T-helper 2 cell treated with Interferon-gamma antibody and Interleukin-4, amounts not matched to agents 100 ng/mL and 5 ng/mL, for 36 hours (primary cell): ENCODE results near the gene EME1. TPM values are rescaled to one million over a fixed set of nuclear protein-coding genes. Genes with fewer than 3 reads are reported as not detected.

Experiments
- intact Hi-C: fragments of 100-400 bp; cut with micrococcal nuclease; formaldehyde crosslinking; loops from one replicate; pipeline ENCODE4 v1.15.1; 2023
- total RNA-seq: library from RNA; stranded (reverse); gene quantifications from 2 replicates; pipeline ENCODE4 v1.2.3, GENCODE V29; 2022

Gene EME1
- total RNA-seq, 1 donor from 2014 or later: 23.2 TPM

GRCh38 chr17:50361561-50362480, 11.2 kb upstream of the EME1 start:
- intact Hi-C loops: loop anchor here (1.0 to 2.0 kb wide), 2 partner anchors 35 to 117 kb away; partner anchors contain the start of gene LRRC59

GRCh38 chr17:50362661-50363060, 10.4 kb upstream of the EME1 start:
- intact Hi-C loops: loop anchor here (1.0 to 2.0 kb wide), 2 partner anchors 34 to 117 kb away; partner anchors contain the start of gene LRRC59

GRCh38 chr17:50363217-50364060, 9.6 kb upstream of the EME1 start:
- intact Hi-C loops: loop anchor here (2.0 kb wide), 1 partner anchor 33 kb away; the partner anchor contains the start of gene LRRC59

- intact Hi-C loops: no loop called here
Observed at GRCh38 chr17:50364061-50364458, 9.0 kb upstream of the EME1 start.

GRCh38 chr17:50364715-50365114, 8.3 kb upstream of the EME1 start:
- intact Hi-C loops: no loop called here

DNA sequence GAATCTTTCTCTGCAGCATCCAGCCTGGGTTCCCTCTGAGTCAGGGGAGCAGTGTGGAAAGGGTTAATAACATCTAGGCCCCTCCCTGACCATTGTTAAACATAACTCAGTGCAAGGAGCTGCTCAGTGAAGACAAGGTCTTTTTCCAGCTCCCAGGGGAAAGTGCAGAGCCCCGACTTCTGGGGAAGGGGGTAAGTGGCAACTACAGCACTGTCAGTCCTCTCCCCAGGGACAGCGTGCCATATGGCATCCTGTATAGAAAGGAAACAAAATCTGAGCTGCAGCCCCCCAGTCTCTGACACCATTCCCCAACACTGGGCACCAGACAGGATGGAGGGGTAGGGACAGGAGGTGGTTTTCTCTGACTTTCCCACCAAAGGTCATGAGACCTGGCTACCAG, 7.9 kb upstream of the EME1 start:
- intact Hi-C loops: no loop called here

DNA sequence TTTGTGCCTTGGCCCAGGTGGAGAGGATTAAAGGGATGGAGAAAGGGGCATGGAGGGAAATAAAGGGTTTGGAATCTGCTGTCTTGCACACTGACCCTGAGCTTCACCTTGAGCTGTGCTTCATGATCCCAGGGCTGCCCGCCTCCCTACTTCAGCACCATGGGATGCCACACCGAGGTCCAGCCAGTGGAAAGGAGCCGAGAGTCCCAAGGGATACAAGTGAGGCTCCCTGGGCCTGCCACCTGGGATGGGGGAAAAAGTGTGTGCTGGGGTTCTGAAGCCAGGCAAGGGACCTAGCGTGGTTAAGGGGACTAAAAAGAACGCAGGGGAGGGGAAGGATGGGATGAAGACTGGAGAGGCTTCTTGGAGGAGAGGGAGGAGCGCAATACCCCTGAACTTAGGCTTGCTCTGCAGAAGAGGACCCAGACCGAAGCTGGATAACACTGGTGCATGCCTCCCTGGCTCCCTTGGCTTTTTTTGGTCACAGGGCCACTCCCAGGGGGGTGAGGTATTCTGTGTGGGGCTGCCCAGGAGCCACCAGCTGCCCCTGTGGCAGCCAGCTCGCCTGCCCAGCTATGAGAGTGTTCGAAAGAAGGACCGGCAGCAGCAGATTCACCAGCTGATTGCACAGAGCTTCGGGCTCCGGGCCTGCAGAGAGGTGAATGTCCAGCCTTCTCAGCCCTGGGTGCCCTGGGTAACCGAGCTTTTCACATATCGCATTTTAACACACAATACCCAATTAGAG, 7.2 kb upstream of the EME1 start:
- intact Hi-C loops: no loop called here

DNA sequence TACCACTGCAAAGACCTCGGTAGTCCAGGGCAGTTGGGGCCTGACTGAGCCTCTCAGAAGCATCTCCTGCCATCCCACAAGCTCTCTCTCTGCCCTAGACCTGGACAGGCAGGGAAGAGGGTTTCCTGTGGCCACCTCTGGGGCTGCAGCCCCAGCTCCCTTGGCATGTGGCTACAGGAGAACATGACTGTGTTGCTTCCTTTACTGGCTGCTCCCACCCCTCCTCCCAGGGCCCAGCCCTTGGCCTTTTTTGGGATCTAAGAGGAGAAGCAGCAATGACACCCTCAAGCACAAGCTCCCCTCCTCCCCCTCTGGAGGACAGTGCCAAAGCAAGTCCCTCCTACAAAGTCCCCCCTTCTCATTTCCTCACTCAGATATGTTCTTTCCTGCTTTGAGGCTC, 5.6 kb upstream of the EME1 start:
- intact Hi-C loops: no loop called here

DNA sequence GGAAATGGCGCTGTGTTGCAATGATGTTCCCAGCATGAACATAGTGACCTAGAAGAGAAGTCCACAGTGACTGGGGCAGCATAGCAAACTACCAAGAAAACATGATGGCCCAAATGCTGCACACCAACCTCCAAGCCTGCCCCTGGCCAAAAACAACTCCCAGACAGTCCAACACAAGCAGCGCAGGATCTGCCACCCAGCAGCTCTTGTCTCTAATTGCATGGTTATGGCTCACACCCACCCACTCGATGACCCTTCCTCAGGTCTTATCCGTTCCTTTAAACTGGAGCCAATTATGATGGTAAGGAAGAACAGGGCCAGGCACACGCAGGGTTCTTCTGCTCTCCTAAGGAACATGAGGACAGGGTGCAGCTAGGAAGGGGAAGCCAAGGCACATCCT, 3.0 kb upstream of the EME1 start:
- intact Hi-C loops: loop anchor here (5.0 kb wide), 1 partner anchor 337 kb away; the partner anchor contains the start of gene ANKRD40

GRCh38 chr17:50371526-50371925, 1.5 kb upstream of the EME1 start:
- intact Hi-C loops: loop anchor here (5.0 kb wide), 1 partner anchor 336 kb away; the partner anchor contains the start of gene ANKRD40

DNA sequence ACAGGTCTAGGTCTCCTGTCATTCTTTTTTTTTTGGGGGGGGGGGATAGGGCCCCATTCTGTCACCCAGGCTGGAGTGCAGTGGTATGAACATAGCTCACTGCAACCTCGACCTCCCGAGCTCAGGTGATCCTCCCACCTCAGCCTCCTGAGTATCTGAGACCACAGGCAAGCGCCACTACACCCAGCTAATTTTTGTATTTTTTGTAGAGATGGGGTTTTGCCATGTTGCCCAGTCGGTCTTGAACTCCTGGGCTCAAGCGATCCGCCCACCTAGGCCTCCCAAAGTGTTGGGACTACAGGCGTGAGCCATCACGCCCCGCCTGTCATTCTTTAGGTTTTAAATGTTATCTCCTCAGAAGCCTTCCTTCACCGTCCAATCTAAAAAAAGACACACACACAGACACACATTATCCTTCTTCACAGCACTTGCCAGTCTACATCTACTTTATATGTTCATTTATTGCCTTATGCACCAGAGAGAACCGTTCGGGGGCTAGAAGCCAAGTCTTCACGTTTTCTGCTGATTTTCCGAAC, 739 bp upstream of the EME1 start:
- intact Hi-C loops: loop anchor here (2.0 to 5.0 kb wide), 3 partner anchors 25 to 335 kb away; partner anchors contain the start of genes ANKRD40, LRRC59 and RSAD1

- intact Hi-C loops: loop anchor here (2.0 to 5.0 kb wide), 3 partner anchors 23 to 334 kb away; partner anchors contain the start of genes ANKRD40, LRRC59 and RSAD1
Observed at GRCh38 chr17:50373705-50374104, 676 bp downstream of the EME1 start.

DNA sequence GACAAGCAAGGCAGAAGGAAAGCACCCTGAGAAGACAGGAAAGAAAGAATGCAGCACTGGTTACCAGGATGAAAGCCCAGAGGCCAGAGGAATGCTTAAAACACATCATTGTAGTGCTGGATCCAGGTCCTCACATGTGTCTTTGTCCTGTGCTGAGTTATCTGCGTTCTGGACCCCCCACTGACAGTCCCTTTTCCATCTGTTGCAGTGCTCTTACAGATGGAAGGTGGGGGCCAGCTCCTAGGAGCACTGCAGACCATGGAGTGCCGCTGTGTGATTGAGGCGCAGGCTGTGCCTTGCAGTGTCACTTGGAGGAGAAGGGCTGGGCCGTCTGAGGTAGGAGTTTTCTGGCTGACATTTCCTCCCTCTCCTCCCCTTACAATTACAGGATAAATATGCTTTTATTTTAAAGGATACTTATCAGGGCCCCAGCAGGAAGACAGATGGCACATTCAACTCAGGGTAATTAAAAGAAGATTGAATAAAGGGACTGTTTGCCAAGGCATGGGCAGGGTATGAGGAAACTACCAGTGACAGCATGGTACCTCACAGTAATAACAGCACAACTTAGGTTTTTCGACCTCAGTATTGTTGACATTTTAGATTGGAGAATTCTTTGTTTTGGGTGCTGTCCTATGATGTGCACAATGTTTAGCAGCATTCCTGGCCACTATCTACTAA, 3.0 kb downstream of the EME1 start:
- intact Hi-C loops: no loop called here

DNA sequence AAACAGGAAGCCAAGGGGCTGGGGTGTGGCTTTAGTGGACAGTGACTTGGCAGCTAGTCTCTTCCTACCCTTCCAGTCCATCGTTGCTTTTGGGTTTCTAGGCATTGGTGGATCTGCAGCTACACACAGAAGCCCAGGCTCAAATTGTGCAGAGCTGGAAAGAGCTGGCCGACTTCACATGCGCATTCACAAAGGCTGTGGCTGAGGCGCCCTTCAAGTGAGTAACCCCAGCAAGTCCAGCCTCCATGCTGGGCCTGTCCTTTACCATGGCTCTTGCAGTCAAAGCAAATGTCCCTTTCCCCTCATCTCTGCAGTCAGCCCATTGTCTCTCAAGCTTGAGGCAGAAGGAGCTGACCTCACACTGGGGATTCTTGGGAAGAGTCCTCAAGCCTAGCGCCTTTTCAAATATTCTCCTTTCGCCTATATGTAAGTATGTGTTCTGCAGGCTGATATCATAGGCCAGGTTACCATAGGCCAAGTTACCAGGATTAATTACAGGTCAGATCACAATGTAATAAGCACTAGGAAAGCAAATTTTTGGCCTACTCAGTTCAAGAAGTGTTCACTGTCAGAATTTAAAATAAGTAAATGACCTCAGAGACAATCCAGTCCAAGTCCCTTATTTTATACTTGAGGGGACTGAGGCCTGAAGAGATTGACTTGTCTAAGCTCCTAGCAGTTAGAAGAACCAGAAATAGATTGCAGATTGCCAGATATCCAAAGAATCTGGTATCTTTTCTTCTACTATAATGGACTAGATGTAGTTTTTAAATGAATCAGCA, 6.5 kb downstream of the EME1 start:
- intact Hi-C loops: no loop called here

DNA sequence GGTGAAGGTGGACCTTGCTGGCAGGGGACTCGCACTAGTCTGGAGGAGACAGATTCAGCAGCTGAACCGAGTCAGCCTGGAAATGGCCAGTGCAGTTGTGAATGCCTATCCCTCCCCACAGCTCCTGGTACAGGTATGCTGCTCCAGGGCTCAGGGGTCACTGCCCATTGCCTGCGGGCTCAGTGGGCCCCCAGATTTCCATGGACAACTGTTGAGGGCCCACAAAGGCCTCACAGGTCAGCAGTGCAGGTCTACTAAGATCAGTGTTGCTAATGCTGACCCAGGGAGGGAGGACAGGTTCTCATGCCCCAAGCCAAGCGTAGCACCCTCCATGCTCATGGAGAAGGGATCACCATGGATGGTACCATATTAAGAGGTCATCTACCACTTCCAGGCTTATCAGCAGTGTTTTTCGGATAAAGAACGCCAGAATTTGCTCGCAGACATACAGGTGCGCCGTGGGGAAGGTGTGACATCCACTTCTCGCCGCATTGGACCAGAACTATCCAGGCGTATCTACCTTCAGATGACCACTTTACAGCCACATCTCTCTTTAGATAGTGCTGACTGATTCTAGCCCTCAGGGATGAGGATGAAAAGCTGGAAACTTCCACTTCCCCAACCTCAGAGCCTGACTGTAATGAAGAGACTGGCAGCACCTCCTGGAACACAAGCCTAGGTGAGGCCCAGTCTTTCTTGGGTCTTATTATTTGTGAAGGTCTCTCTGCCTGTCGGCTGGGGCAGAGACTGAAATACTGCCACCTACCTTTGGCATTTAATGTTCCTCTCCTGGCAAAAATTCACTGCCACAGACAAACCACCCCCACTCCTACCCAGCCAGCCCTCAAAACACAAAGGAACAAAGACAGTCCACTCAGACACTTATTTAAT, 7.6 kb downstream of the EME1 start:
- intact Hi-C loops: no loop called here

DNA sequence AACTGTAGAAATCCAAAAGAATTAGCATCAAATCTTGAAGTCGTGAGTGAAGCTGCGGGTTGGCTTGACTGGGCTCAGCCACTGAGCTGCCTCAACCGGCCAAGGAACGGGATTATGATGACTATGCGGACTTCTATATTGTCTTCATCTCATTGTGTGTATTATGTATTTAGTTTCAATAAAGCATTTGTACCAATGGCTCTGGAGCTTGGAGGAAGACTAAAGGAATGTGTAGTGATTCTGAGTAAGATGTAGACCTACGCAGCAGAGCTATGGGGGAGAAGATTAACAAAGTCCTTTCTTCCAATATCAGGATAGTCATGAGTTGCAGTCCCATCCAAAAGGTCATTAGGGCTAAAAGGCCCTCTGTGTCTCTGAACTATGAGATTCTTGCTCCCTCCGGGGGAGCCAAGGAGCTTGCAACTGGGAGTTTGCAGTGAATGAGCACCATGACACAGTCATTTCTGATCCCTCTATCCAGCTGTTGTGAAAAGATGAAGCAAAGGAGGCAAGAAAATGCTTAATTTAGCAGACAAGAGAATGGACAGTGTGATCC, 8.3 kb downstream of the EME1 start:
- intact Hi-C loops: no loop called here

DNA sequence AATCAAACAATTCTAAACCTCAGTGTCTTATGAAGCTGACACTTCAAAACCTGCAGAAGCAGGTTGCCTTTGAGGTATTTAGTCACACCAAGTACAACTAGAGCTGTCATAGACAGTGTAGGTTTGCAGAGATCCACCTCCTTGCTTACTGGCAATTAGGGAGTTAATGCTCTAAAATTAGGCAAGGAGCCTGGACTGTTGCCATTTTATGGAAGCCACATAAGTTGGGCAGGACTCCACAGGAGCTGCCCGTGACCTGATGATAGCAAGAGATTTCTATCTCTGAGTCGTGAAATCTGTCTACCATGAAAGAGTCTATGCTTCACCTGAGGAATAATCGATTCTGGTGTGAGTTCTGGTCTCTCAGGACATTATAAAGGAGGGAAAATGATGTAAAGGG, 8.9 kb downstream of the EME1 start:
- intact Hi-C loops: no loop called here

GRCh38 chr17:50382931-50383330, 9.9 kb downstream of the EME1 start:
- intact Hi-C loops: no loop called here
